ENCODE results near the gene KIF26B.

- TF ChIP-seq YY1 (IDR thresholded peaks at IDR 0.05; ENCODE audit: insufficient read depth, insufficient read length) (no peak), ZNF274 (IDR thresholded peaks at IDR 0.05; ENCODE audit: low read depth, low read length) (no peak), SUZ12 (IDR thresholded peaks at IDR 0.05; ENCODE audit: extremely low read depth, insufficient read depth, insufficient read length) (no peak)
Measured at GRCh38 chr1:245578308-245578707, 423.5 kb downstream of the KIF26B start.

All from NT2/D1 (cell line).